SJCRH30 (cell line): ENCODE results near the gene KCND3. TPM values are rescaled to one million over a fixed set of nuclear protein-coding genes. Genes with fewer than 3 reads are reported as not detected.

Experiments
- DNase-seq, 2 experiments: peaks; one replicate each; pipeline ENCODE4 v3.0.0-alpha.2; 2015 to 2020
- H3K27ac ChIP-seq: fragments of 250-450 bp; sonication (Bioruptor Pico); 2 replicates; pipeline ENCODE4 v1.5.1; 2020; ENCODE audit warnings: mild to moderate bottlenecking, moderate library complexity
- H3K27me3 ChIP-seq: fragments of 250-450 bp; sonication (Bioruptor Pico); 2 replicates; pipeline ENCODE4 v1.5.1; 2020; ENCODE audit warnings: mild to moderate bottlenecking, moderate library complexity
- H3K36me3 ChIP-seq: fragments of 250-450 bp; sonication (Bioruptor Pico); 2 replicates; pipeline ENCODE4 v1.5.1; 2020; ENCODE audit warnings: mild to moderate bottlenecking, moderate library complexity
- H3K4me1 ChIP-seq: fragments of 250-450 bp; sonication (Bioruptor Pico); 2 replicates; pipeline ENCODE4 v1.5.1; 2020; ENCODE audit warnings: mild to moderate bottlenecking, moderate library complexity
- H3K4me3 ChIP-seq: fragments of 250-450 bp; sonication (Bioruptor Pico); 2 replicates; pipeline ENCODE4 v1.5.1; 2020; ENCODE audit warnings: mild to moderate bottlenecking, moderate library complexity
- H3K9me3 ChIP-seq: fragments of 250-450 bp; sonication (Bioruptor Pico); replicated peaks from 2 replicates; pipeline ENCODE4 v1.5.1; 2020; ENCODE audit warnings: mild to moderate bottlenecking, moderate library complexity
- total RNA-seq: library from RNA; depleted of rRNA; stranded (reverse); fragments of >200 nt; shearing (Covaris generic); gene quantifications from 2 replicates; pipeline ENCODE4 v1.2.3, GENCODE V29; 2014; rRNA removed

The KCND3 gene
- 3.5 and 5.1 TPM in 2 replicates for total RNA-seq

- no peaks in the 10 kb centered on the region for H3K4me1 ChIP-seq
- no peaks in the 10 kb centered on the region for H3K9me3 ChIP-seq
- peak; percentile 35 to 49 for DNase-seq
- peak within 1 kb of the TSS; percentile 30; the same call in 1 of the 2 replicates for H3K27ac ChIP-seq
- H3K36me3 ChIP-seq = no peaks in the 10 kb centered on the region
- H3K4me3 ChIP-seq = peak within 1 kb of the TSS; percentile 69
- no peaks in the 10 kb centered on the region for H3K27me3 ChIP-seq
Observed at GRCh38 chr1:111989531-111990025, at the start of gene KCND3. Gene KCND3 (minus strand): TSS chr1:111989668.

DNA sequence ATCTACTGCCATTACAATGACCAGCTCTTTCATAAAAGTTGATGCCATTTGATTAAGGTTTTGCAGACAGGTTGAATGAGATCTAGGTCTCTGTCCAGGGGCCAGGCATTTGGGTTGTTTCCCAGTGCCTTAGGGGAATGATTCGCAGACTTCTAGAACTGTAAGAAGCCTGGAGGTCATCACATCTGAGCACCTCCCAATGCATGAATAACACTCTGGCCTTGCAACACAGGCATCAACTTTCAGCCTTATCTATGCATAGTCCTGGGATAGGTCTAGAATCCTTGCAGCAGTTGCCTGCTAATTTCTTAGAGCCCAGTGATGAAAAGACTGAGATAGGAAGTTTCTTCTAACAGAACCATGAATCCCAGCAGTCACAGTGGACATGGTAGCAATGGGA is 44.8 kb upstream of the KCND3 start:
- Histone ChIP-seq H3K4me1 (no peaks in the 10 kb centered on the region), H3K27me3 (no peaks in the 10 kb centered on the region)

GRCh38 chr1:112033439-112034120 is 44.1 kb upstream of the KCND3 start:
- H3K27ac ChIP-seq = no peak overlapping the region
- H3K4me1 ChIP-seq = no peaks in the 10 kb centered on the region
- no peak for DNase-seq
- H3K9me3 ChIP-seq = no peaks in the 10 kb centered on the region
- no peaks in the 10 kb centered on the region for H3K27me3 ChIP-seq
- H3K36me3 ChIP-seq = no peaks in the 10 kb centered on the region
- H3K4me3 ChIP-seq = no peak overlapping the region

More for the DNA sequence above, 44.8 kb upstream of the KCND3 start:
- Histone ChIP-seq H3K27ac (no peak overlapping the region), H3K36me3 (no peaks in the 10 kb centered on the region), H3K4me3 (no peak overlapping the region), H3K9me3 (no peaks in the 10 kb centered on the region)
- no peak for DNase-seq

GRCh38 chr1:112030157-112030556 is 40.7 kb upstream of the KCND3 start:
- Histone ChIP-seq H3K9me3 (no peaks in the 10 kb centered on the region), H3K27me3 (no peaks in the 10 kb centered on the region)

DNA sequence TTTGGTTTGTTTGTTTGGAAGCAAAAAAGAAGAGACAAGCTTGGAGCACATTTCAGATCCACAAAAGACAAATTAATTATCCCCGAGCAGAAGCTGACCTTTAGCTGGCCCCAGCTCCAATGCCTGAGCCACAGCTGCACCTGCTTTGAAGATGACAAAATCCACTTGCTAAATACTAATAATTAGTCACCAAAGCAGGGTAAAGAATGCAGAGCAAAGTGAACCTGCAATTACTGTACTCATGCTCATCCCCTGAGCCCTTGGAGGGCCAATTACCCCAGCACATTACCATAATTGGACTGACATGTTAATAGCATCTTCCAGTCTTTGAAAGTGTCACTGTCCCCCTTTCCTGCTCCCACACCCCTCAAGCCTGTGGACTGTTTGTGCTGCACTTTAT is 38.2 kb upstream of the KCND3 start:
- Histone ChIP-seq H3K36me3 (no peaks in the 10 kb centered on the region), H3K4me3 (no peak overlapping the region), H3K27ac (no peak overlapping the region), H3K27me3 (no peaks in the 10 kb centered on the region), H3K4me1 (peaks cover 5% of the 10 kb centered on the region; the same call in 1 of the 2 replicates), H3K9me3 (no peaks in the 10 kb centered on the region)
- DNase-seq = no peak

More at GRCh38 chr1:112030157-112030556, 40.7 kb upstream of the KCND3 start:
- Histone ChIP-seq H3K27ac (no peak overlapping the region), H3K4me1 (peaks cover 5% of the 10 kb centered on the region; the same call in 1 of the 2 replicates), H3K36me3 (no peaks in the 10 kb centered on the region), H3K4me3 (no peak overlapping the region)
- DNase-seq = peak in 1 of 2 experiments; percentile 12

- no peaks in the 10 kb centered on the region for H3K9me3 ChIP-seq
- H3K4me1 ChIP-seq = peaks cover 5% of the 10 kb centered on the region; the same call in 1 of the 2 replicates
- H3K4me3 ChIP-seq = no peak overlapping the region
- no peaks in the 10 kb centered on the region for H3K36me3 ChIP-seq
- no peak for DNase-seq
- H3K27me3 ChIP-seq = no peaks in the 10 kb centered on the region
- no peak overlapping the region for H3K27ac ChIP-seq
Observed at GRCh38 chr1:112026501-112026900, 37.0 kb upstream of the KCND3 start.

DNA sequence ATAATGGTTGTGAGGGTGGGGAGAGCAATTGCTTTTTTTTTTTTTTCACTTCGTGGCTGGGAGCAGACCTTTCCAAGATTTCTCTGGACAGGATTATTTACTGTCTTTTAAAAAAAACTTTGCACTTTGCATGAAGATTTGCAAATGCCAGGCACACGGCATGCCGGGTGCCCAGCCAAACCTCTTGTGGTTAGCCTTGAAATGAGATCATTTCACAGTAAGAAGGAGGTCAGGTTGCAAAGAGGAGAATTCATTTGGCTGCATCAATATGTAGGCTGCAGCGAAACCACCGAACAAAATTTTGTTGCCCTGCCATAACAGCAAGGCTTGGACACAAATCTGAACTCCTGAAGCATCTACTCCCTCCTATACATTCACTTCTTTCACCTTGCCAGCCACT is 36.5 kb upstream of the KCND3 start:
- Histone ChIP-seq H3K9me3 (no peaks in the 10 kb centered on the region), H3K4me1 (peaks cover 5% of the 10 kb centered on the region; the same call in 1 of the 2 replicates), H3K27ac (no peak overlapping the region), H3K36me3 (no peaks in the 10 kb centered on the region), H3K27me3 (no peaks in the 10 kb centered on the region), H3K4me3 (no peak overlapping the region)
- no peak for DNase-seq

DNA sequence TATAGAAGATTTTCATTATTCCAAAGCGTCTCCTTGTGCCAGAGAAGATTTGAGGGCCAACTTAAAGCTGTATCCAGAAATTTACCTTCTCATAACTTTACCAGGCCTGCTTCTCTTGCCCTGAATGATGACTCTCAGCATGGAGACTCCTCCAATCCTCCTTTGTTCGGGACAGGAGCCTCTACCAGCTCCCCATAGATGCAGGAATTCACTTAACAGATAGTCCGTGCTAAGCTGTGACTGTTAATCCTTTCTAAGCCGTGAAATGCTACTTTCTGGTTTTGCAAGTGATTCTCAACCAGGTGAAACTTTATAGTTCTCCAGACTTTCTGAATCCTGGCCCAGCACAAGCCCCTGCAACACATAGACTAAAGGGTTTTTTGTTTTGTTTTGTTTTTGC is 31.8 kb upstream of the KCND3 start:
- H3K27ac ChIP-seq = no peak overlapping the region
- no peak overlapping the region for H3K4me3 ChIP-seq
- H3K4me1 ChIP-seq = no peaks in the 10 kb centered on the region
- H3K9me3 ChIP-seq = no peaks in the 10 kb centered on the region
- DNase-seq = no peak
- H3K27me3 ChIP-seq = no peaks in the 10 kb centered on the region; the same call in 1 of the 2 replicates
- H3K36me3 ChIP-seq = no peaks in the 10 kb centered on the region

- Histone ChIP-seq H3K4me1 (no peaks in the 10 kb centered on the region), H3K27me3 (no peaks in the 10 kb centered on the region; the same call in 1 of the 2 replicates), H3K4me3 (no peak overlapping the region), H3K9me3 (no peaks in the 10 kb centered on the region), H3K36me3 (no peaks in the 10 kb centered on the region), H3K27ac (no peak overlapping the region)
- DNase-seq = no peak
Observed at GRCh38 chr1:112017183-112017582, 27.7 kb upstream of the KCND3 start.

- Histone ChIP-seq H3K4me1 (no peaks in the 10 kb centered on the region), H3K27ac (no peak overlapping the region), H3K27me3 (no peaks in the 10 kb centered on the region; the same call in 1 of the 2 replicates), H3K4me3 (no peak overlapping the region), H3K9me3 (no peaks in the 10 kb centered on the region), H3K36me3 (no peaks in the 10 kb centered on the region)
- no peak for DNase-seq
Observed at GRCh38 chr1:112012823-112013222, 23.4 kb upstream of the KCND3 start.

DNA sequence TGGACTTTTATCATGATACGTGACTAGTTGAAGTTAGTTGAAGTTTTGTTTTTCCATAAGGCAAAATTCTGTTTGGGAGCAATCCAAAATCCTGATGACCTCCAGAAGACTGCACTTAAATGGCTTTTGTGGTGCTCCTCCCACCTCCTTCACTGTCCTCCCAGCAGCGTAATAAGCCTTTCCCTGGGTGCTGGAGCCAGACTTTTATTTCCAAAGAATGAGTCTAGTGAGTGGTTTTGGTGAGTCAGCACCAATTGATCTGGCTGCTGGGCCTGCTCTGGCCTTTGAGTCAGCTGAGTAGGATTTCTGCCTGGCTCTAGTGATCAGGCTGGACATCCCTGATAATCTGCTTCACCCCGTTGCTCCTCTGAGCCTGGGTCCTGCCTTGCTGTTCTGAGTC is 21.7 kb upstream of the KCND3 start:
- no peak for DNase-seq

DNA sequence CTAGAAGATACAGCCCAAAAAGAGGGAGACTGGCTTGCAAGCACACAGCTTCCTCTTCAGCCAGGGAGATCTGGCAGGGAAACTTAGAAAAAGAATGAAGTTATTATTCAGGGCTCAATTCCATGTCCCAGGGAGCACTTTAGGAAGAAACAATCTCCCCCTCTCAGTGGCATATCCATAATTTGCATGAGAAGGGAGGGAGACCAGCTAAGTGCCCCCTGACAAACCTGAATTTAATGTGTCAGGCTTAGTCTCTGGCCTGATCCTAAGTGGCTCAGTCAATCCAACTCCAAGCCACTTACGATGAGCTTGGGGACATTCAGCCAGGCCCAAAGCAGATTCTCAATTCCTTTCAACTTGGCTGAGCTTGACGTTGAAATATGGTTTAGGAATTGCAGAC is 17.7 kb upstream of the KCND3 start:
- H3K4me3 ChIP-seq = no peak overlapping the region
- no peaks in the 10 kb centered on the region for H3K9me3 ChIP-seq
- DNase-seq = no peak
- no peaks in the 10 kb centered on the region for H3K27me3 ChIP-seq
- no peak overlapping the region for H3K27ac ChIP-seq
- H3K4me1 ChIP-seq = no peaks in the 10 kb centered on the region
- H3K36me3 ChIP-seq = no peaks in the 10 kb centered on the region

More for the DNA sequence above, 21.7 kb upstream of the KCND3 start:
- H3K9me3 ChIP-seq = no peaks in the 10 kb centered on the region
- H3K4me3 ChIP-seq = no peak overlapping the region
- no peaks in the 10 kb centered on the region for H3K36me3 ChIP-seq
- H3K27ac ChIP-seq = no peak overlapping the region
- no peaks in the 10 kb centered on the region; the same call in 1 of the 2 replicates for H3K27me3 ChIP-seq
- no peaks in the 10 kb centered on the region for H3K4me1 ChIP-seq

DNA sequence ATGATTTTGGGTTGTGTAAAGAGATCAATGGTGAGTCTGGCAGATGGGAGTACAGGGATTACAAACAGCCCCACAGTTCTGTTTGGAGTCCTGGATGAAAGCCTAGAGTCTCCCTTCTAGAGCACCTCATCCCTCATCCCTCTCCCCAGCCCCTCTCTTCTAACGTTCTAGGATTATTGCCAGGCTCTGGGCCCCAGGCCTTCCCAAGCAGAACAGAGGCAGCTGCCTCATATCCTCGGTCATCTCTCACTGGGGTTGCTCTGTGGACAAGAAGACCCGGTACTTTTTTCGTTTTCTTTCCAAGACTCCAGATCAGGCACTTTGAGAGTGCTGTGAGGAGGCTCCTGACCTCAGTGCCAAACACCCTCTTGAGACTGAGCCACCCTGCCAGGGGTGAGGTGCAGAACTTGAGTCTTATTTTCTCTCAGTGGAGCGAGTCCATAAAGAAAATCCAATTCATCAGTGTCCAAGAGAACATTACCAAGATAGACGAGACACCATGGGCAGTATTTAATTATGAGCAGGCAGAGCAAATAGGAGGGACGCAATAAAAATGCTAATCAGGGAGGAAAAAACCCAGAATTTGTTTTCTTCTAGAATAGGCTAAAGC is 17.1 kb upstream of the KCND3 start:
- Histone ChIP-seq H3K27me3 (0 out of 2 replicates have a peak, but pooled peaks cover 3% of the 10 kb centered on the region), H3K4me1 (no peaks in the 10 kb centered on the region), H3K9me3 (no peaks in the 10 kb centered on the region), H3K4me3 (no peak overlapping the region), H3K27ac (no peak overlapping the region), H3K36me3 (no peaks in the 10 kb centered on the region)
- no peak for DNase-seq

GRCh38 chr1:112004076-112004475 is 14.6 kb upstream of the KCND3 start:
- peaks cover 9% of the 10 kb centered on the region; the same call in 1 of the 2 replicates for H3K27me3 ChIP-seq
- no peaks in the 10 kb centered on the region for H3K36me3 ChIP-seq
- no peak for DNase-seq
- H3K4me3 ChIP-seq = no peak overlapping the region
- no peaks in the 10 kb centered on the region for H3K4me1 ChIP-seq
- no peaks in the 10 kb centered on the region for H3K9me3 ChIP-seq
- H3K27ac ChIP-seq = no peak overlapping the region

DNA sequence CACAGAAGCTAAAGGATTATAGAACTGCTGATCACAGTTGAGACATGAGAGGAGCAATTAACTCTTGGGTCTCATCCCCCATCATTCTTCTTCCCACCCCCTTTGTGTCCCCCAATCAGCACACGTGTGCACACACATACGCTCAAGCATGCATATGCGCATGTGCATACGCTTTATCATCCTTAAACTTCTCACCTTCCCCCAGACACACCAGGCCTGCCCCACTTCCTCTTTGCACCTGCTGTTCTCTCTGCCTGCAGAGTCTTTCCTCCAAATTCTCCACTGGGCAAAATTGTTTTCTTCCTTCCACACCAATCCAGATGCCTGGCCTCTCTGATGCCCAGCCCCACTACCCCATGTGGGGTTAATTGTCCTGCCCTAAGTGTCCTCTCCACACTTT is 13.0 kb upstream of the KCND3 start:
- Histone ChIP-seq H3K4me3 (no peak overlapping the region), H3K36me3 (no peaks in the 10 kb centered on the region), H3K9me3 (no peaks in the 10 kb centered on the region), H3K27ac (no peak overlapping the region), H3K4me1 (no peaks in the 10 kb centered on the region), H3K27me3 (peaks cover 11% of the 10 kb centered on the region; the same call in 1 of the 2 replicates)
- DNase-seq = no peak
